Gastroesophageal sphincter (tissue), 3 donors: ENCODE measurements around the gene HAUS7.

Source experiments
- CTCF ChIP-seq, 4 experiments: fragments of 200-600 bp in 2 of 4; fragments of 450-650 bp in 2 of 4; sonication (generic) in 1 of 4; IDR thresholded peaks; one replicate each; pipeline ENCODE4 v1.5.1; 2017 to 2019; ENCODE audit warnings: antibody characterized with exemption in 4 of 4, mild to moderate bottlenecking in 2 of 4, moderate library complexity in 2 of 4
- EP300 ChIP-seq: sonication (generic); formaldehyde crosslinking; IDR thresholded peaks from one replicate; pipeline ENCODE4 v1.6.1; 2017; ENCODE audit warnings: antibody characterized with exemption, mild to moderate bottlenecking
- POLR2A ChIP-seq, 2 donors: fragments of 450-650 bp; IDR thresholded peaks; one replicate each; pipeline ENCODE4 v1.6.1; 2017; ENCODE audit warnings: antibody characterized with exemption in 2 of 2, mild to moderate bottlenecking in 2 of 2, moderate library complexity in 1 of 2
- POLR2AphosphoS5 ChIP-seq: sonication (generic); formaldehyde crosslinking; IDR thresholded peaks from one replicate; pipeline ENCODE4 v1.6.1; 2017; ENCODE audit warnings: antibody characterized with exemption

- TF ChIP-seq POLR2AphosphoS5 (no peak), CTCF (IDR thresholded peaks at IDR 0.05) (no peak), POLR2A (IDR thresholded peaks at IDR 0.05) (no peak), EP300 (no peak)
These were observed 34.5 kb downstream of the HAUS7 start for GRCh38 chrX:153435845-153436244.
